22Rv1 (cell line): ENCODE measurements around the gene TGFBR2.

Source experiments
- ZFX ChIP-seq: fragments of 450-650 bp; IDR thresholded peaks from 2 replicates; pipeline ENCODE4 v1.6.1; 2017; ENCODE audit warnings: antibody characterized with exemption, borderline replicate concordance
- TF ChIP-seq, protein P1 (sequence below): fragments of 450-650 bp; IDR thresholded peaks from 2 replicates; pipeline ENCODE4 v1.5.1; 2017; ENCODE audit warnings: mild to moderate bottlenecking

DNA sequence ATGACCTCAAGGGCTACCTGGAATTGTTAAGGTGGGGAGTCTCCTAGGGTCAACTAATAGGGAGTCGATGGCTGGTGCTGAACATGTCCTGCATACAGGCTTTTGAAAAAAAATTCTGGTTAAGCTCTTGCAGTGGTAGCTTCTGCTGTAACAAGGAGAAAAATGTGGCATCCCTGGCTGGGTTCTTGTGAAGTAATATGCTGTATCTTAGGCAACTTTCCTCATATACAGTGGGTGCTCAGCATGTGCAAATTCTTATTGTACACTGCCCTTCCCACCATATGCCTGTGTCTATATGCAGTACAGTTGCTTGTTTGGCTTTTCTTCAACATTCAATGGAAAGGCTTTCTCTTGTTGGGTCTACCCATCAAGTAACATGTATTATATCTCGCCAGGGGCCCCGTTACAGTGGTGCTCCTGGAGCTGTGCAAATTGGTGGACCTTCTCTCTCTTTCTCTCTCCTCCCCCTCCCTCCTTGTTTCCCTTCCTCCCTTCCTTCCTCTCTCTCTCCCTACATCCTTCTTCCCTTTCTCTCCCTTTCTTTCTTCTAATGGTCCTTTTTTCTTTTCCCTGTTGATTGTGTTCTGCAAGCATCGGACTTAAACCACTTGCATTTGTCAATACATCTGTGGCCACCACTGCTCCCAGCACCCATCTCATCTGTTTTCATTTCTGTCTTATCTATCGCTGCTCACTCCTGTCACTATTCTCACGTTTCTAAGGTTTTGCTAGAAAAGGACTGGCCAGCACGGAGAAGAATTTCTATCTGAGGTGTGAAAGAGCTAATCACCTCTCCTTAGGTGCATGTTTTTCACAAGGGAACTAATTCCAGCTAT, 35.2 kb downstream of the TGFBR2 start:
- TF ChIP-seq, protein P1, sequence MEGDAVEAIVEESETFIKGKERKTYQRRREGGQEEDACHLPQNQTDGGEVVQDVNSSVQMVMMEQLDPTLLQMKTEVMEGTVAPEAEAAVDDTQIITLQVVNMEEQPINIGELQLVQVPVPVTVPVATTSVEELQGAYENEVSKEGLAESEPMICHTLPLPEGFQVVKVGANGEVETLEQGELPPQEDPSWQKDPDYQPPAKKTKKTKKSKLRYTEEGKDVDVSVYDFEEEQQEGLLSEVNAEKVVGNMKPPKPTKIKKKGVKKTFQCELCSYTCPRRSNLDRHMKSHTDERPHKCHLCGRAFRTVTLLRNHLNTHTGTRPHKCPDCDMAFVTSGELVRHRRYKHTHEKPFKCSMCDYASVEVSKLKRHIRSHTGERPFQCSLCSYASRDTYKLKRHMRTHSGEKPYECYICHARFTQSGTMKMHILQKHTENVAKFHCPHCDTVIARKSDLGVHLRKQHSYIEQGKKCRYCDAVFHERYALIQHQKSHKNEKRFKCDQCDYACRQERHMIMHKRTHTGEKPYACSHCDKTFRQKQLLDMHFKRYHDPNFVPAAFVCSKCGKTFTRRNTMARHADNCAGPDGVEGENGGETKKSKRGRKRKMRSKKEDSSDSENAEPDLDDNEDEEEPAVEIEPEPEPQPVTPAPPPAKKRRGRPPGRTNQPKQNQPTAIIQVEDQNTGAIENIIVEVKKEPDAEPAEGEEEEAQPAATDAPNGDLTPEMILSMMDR = no peak
- no peak for TF ChIP-seq ZFX
